Fibroblast of skin of right biceps (primary cell): ENCODE measurements around the gene THTPA.

ENCODE experiments used
- DNase-seq: peaks from one replicate; pipeline ENCODE4 v3.0.0-alpha.2; 2013

Gene THTPA

DNA sequence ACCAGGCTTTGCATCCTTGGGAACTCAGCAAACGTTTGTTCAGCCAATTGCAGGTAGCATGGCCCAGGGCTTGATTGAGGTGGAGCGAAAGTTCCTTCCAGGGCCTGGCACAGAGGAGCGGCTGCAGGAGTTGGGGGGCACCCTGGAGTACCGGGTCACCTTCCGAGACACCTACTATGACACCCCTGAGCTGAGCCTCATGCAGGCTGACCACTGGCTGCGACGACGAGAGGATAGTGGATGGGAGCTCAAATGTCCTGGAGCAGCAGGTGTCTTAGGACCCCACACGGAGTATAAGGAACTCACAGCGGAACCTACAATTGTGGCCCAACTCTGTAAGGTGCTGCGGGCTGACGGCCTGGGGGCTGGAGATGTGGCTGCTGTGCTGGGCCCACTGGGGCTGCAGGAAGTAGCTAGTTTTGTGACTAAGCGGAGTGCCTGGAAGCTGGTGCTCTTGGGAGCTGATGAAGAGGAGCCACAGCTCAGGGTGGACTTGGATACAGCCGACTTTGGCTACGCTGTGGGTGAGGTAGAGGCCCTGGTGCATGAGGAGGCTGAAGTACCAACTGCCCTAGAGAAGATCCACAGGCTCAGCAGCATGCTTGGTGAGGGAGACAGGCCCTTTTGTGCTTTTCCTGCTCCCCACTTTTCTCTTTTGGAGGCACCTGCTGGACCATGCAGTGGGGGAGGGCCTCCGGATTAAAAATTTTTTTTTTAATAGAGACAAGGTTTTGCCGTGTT is 799 bp downstream of the THTPA start:
- DNase-seq: no peak

- no peak for DNase-seq
These were observed 1.4 kb downstream of the THTPA start for GRCh38 chr14:23557521-23557920.

DNA sequence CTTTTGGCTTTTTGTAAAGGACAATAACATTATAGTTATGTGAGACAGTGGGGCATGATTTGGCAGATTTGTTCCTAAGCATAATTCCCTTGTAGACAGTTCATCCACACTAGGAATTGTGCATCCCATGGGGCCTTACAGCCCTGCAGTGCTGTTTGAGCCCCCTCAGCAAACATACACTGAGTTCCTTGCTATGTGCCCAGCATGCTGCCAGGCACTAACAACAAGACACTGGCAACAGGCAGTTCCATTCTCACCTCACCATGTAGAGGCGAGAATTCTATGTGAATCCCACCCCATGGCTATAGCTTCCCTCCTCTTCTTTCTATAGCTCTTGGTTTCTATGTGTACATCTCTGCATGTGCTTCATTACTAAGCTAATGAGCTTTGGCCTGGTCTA is 1.9 kb downstream of the THTPA start:
- no peak for DNase-seq

- no peak for DNase-seq
These were observed 2.4 kb downstream of the THTPA start for GRCh38 chr14:23558346-23559009.

DNA sequence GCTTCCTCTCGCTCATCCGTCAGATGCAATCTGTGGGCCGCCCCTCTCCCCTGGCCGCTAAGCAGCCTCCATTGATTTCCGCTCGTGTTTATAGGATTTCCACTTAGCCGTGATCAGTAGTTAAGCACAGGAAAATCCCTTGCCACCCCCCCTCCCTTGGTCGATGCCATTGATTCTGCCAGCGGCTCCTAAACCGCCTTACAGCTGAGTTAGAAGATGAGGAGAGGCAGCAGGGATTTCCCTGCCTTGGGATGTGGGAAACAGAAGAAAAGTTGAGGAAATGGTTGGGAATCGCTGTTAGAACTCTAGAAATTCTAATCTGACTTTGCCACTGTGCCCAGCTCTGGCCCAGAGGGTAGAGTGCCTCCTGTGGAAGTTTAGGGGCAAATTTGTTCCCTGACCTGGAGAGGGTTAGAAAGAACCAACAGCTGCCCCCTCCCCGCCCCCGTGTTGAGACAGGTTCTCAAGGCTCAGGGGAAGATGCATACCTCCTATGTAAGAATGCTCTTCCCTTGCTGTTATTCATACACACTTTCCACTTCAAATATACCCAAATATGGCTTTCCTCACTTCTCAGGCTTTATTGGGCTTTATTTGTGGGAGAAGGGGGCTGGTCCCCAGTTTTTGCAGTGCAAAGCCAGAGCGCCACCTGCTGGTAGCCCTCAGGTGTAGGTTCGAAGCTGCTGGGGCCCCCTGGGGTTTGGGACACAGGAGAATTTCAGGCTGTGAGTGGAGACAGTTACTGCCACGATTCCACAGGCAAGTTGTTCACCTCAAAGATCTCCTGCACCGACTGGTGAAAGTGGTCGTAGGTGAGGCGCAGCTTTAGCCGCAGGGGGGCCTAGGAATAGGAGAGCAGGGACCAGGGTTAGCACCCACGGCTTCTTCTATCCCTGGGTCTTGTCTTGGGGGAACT is 3.2 kb downstream of the THTPA start:
- DNase-seq: peak; percentile 57

GRCh38 chr14:23559926-23560520 is 4.0 kb downstream of the THTPA start:
- DNase-seq: no peak

DNA sequence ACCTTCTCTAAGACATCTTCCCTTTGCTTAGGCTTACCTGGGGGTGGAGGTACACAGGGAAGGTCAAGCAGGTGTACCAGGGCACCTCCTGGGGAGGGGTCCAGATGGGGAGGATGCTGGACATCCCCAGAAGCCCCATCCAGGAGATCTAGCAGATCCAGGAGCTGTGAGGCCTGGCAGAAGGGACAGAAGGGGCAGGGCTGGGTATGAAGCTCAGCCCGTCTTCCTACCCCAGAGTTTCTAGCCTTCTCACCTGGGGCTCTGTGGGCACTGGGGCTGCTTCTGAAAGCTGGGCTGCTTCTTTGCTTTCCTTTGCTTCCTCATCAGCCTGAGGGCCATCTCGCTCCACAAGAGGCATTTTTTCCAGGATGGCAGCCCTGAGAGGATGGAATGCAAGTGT is 5.2 kb downstream of the THTPA start:
- no peak for DNase-seq

DNA sequence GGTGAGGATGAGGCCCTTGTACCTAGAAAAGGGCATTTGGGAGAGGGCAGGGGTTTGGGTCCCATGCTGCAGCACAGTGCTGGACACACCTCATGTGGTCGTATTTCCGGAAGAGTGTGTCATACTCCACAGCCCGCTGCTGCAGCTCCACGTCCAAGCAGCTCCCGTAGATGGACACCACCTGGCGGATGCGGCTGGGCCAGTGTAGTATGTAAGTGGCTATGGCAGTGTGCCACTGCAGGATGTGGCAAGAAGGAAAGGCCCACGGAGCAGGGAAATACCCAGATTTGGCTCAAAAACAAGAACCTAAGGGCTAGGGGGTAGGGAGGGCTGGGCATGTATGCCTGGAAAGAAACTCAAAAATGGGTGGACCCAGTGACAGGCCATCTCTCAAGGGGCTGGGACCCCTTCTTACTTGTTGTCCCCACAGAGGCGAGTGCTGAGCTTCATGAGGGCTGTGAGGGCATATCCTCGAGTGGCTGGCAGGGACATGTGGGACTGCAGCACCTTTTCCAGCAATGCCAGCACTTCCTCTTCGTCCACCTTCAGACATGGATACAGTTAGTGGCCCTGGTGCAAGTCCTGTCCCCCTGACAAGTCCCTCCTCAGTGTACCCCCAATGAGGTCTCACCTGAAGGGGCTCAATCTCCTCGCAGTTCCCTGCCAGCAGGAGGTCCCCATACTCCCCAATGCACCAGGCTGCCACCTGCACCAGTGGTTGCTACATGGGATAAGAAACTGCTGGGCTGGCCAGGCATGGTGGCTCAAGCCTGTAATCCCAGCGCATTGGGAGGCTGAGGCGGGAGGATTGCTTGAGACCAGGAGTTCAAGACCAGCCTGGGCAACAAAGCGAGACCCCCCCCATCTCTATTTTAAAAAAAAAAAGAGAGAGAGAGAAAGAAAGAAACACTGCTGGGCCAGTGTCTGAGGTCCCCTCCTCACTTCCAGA is 6.1 kb downstream of the THTPA start:
- DNase-seq: no peak

DNA sequence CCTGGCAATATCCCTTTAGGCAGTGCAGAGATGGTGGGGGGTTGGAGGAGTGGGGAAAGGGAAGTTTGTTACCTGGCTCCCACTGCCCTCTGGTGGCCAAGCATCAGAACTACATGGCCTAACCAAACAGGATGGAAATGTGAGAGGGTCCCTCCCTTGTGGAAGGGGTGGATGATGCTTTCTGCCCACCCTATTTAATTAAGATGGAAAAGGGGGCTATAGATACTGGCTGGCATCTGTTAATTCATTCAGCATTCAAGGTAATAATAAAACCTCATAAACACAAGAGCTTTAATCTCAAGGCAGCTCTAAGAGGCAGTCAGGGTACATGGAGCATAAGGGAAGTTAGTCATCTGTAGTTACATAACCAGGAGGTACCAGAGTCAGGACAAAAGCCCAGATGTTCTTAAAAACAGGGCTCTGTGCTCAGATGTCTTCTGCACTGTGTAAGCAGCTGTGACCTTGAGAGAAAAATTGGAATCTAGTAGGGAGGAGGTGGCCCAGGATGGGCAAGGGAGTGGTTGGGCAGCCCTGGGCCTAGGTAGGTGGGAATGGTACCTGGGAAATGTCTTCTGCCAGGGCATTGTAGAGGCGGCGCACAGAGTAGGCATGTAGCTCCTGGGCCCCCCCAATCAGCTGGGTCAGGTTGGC is 6.9 kb downstream of the THTPA start:
- peak; percentile 48 for DNase-seq

DNA sequence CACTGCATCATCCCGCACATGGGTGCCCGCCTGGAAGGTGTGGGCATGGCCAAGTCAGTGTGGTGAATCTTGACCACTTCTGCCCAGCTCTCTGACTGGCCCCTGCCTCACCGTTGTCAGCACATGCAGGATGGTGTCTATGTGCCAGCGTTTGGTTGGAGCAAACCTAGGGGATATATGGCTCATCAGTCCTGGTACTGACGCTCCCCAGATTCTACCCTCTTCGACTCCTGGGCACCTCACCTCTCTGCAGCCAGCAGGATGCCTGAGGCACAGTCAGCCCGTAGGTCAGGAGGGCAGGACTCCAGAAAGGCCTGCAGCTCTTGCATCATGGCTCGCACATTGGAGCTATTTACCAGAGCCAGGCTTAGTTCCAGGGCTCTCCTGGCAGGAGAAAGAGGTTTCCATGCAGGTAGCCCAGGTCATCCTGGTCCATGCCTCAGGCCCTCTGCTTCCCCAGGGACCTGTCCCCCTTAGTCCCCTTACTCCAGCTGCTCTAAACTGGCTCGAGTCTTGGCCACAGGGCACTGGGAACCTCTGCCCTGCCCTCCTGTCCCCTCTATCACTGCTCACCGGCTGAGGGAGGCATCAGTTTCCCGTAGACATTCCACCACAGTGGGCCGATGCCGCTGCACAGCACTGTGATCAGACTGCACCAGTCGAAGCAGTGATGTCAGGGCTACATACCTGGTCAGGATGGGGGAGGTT is 7.6 kb downstream of the THTPA start:
- no peak for DNase-seq

GRCh38 chr14:23564181-23564812 is 8.2 kb downstream of the THTPA start:
- DNase-seq: no peak

GRCh38 chr14:23564876-23565275 is 8.8 kb downstream of the THTPA start:
- DNase-seq: no peak

GRCh38 chr14:23565626-23566025 is 9.6 kb downstream of the THTPA start:
- no peak for DNase-seq

GRCh38 chr14:23566112-23566777 is 10.2 kb downstream of the THTPA start:
- DNase-seq: no peak

DNA sequence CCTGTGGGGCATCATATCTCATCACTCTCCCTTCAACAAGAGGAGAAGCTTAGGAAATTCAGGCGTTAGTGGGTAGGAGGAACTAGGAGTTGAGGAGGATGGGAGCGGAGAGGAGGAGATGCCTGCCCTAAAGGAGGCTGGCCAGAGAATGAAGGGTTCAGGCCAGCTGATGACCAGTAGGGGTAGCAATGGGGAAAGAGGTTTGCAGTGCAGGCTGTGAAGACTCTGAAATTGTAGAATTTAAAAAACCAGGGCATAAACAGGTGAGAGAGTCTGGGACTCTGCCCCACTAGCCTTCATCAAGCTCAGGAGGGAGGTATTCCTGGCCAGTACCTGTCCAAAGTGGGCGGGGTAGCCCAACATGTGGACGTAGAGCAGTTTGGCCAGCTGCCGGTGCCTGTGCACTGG is 10.7 kb downstream of the THTPA start:
- no peak for DNase-seq

DNA sequence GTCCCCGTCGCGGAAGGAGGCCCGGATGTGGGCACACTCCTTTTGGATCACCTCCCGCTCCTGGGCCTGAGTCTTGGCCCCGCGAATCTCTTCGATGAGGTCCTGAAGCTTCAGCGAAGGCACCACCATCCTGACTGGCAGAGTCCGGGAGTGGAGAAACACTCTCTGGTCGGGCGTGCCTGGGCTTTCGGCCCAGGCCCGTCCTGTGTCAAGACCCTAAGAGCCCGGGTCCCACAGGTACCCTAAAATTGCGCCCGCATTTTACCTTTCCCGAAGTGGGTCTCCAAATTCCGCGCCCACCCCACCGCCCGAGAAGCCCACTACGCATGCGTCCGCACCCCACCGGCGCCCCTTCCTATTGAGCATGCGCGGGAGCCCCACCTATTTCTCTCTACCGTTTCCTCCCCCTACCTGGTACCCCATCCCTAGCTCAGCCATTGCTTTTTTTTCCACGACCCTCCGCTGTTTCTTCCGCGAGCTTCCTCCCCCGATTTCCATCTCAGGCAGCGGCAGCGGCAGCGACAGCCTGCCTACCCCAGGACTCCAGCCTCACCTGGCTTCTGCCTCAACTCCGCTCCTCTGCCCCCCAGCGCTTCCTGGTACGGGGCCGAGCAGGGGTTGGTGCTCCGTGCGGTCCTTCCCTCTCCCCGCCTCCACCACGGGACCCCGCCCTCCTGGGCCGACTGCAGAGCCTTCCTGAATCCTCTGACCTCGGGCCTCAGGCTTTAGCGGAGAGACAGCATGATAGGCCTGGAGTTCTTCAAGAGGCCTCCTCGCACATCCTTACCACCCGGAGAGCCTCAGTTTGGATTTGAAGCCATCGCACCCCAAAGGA is 11.3 kb downstream of the THTPA start, which contains the start of gene AP1G2:
AP1G2 (minus strand) TSS at position 606 of the 835 bp plus-strand sequence; CDS start at position 129, 477 bp downstream.
- DNase-seq: peak; percentile 69

GRCh38 chr14:23568021-23568599 is 12.0 kb downstream of the THTPA start:
- DNase-seq: no peak
